Upper lobe of left lung (tissue), 4 donors: ENCODE measurements around the gene CRYGD.
A peak's percentile ranks its signal among the peaks of the same experiment; 100 is the strongest.

ENCODE experiments used
- POLR2A ChIP-seq, 4 donors: fragments of 450-650 bp; IDR thresholded peaks; one replicate each; pipeline ENCODE4 v1.5.1; 2016 to 2017; ENCODE audit warnings: antibody characterized with exemption in 4 of 4, mild to moderate bottlenecking in 2 of 4
- POLR2AphosphoS5 ChIP-seq, 2 donors: sonication (generic); formaldehyde crosslinking; IDR thresholded peaks; one replicate each; pipeline ENCODE4 v1.5.1; 2017; ENCODE audit warnings: antibody characterized with exemption in 2 of 2
- TF ChIP-seq, protein P1 (sequence below), 6 experiments: fragments of 450-650 bp in 4 of 6; fragments of 200-600 bp in 2 of 6; sonication (generic) in 2 of 6; IDR thresholded peaks; one replicate each; pipeline ENCODE4 v1.5.1; 2016 to 2019; ENCODE audit warnings: antibody characterized with exemption in 6 of 6

GRCh38 chr2:208072250-208072892, 52.0 kb downstream of the CRYGD start:
- TF ChIP-seq, protein P1, sequence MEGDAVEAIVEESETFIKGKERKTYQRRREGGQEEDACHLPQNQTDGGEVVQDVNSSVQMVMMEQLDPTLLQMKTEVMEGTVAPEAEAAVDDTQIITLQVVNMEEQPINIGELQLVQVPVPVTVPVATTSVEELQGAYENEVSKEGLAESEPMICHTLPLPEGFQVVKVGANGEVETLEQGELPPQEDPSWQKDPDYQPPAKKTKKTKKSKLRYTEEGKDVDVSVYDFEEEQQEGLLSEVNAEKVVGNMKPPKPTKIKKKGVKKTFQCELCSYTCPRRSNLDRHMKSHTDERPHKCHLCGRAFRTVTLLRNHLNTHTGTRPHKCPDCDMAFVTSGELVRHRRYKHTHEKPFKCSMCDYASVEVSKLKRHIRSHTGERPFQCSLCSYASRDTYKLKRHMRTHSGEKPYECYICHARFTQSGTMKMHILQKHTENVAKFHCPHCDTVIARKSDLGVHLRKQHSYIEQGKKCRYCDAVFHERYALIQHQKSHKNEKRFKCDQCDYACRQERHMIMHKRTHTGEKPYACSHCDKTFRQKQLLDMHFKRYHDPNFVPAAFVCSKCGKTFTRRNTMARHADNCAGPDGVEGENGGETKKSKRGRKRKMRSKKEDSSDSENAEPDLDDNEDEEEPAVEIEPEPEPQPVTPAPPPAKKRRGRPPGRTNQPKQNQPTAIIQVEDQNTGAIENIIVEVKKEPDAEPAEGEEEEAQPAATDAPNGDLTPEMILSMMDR (IDR thresholded peaks at IDR 0.05): peak; percentile 62 to 73 (median 68)
- TF ChIP-seq POLR2A (IDR thresholded peaks at IDR 0.05): no peak
- TF ChIP-seq POLR2AphosphoS5 (IDR thresholded peaks at IDR 0.05): no peak
